Medulla oblongata (tissue), 1 donor: ENCODE data around the gene FCF1.
A peak's percentile ranks its signal among the peaks of the same experiment; 100 is the strongest.
"Not testable (repeated sequence)": the region's sequence is repeated elsewhere in the genome, so short reads cannot be mapped to it uniquely, and the experiment has no call there.

Experiments used
- DNase-seq: peaks from one replicate; pipeline ENCODE4 v3.0.0-alpha.2; 2015; ENCODE audit errors: extremely low spot score

Gene FCF1

GRCh38 chr14:74698465-74698864 lies 14.5 kb upstream of the FCF1 start:
- DNase-seq, result no peak

- DNase-seq, result no peak
Observed at GRCh38 chr14:74702293-74702692, 10.7 kb upstream of the FCF1 start.

GRCh38 chr14:74703043-74703442 lies 9.9 kb upstream of the FCF1 start:
- no peak for DNase-seq

DNA sequence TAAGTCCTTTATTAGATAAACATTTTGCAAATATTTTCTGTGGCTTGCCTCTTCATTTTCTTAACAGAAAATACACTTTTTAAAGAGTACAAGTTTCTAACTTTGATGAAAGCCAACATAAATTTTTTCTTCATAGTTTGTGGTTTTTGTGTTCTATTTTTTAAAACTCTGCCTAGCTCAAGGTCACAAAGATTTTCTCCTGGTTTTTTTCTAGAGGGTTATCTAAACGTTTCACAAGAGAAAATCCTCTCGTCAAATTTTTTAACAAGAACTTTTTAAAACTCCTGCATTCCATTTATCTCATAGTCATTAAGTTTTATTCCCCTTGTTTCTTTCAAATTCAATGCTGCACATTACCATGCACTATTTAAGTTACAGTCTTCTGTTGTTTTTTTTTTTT lies 8.3 kb upstream of the FCF1 start:
- DNase-seq, result no peak

GRCh38 chr14:74705613-74706500 lies 7.1 kb upstream of the FCF1 start:
- no peak for DNase-seq

DNA sequence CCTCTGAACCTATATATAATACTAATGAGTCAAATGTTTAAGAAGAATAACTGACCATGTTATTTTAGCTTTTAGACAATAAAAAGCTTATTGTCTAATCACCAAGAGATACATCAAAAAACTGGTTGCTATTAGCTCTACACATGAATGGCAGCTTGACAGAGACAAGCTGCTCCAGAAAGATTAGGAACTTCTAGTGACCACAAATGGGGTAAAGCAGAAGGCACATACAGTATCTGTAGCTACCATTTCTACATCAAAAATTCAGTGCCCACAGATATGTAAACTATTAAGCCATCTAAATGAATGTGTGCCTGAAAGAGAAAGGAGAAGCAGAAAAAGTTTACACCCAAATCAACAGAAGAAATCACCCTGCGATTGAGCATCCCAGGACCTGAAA lies 2.5 kb upstream of the FCF1 start:
- no peak for DNase-seq

DNA sequence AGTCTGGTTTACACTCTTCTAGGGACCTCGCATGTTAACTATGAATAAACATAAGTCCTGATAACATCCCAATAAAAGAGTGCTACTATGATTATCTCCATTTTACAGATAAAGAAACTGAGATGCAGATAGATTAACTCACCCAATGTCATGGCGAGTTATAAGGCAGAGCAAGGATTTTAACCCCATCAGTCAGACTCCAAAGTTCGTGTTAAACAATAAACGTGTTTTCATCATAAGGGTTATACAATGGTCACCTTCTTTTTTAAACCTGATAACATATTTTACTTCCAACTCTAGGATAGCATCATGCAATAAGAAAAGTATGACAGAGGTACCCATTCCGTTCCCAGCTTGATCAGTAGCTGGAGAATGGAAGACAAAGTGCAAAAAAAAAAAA lies 1.3 kb upstream of the FCF1 start:
- DNase-seq, result no peak

- no peak for DNase-seq
Observed at GRCh38 chr14:74713395-74713735, 421 bp downstream of the FCF1 start.

- no peak for DNase-seq
Observed at GRCh38 chr14:74720526-74720925, 7.6 kb downstream of the FCF1 start.

- no peak for DNase-seq
Observed at GRCh38 chr14:74723134-74723533, 10.2 kb downstream of the FCF1 start.

DNA sequence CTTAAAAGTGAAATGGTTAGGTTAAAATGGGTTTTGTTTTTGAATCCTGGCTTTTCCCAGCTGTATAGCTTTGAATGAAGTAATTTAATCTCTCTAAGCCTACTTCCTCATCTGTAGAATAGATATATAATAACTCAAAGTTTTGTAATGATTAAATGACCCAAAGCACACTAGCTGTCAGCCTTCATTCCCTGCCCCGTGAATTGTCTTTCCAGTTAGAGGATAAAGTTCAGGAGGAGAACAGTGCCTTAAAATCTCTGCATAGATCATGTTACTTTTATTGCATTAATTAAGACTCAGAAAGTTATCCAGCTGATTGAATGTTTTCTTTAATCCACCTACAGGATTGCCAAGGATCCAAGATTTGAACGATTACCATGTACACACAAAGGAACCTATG lies 19.4 kb downstream of the FCF1 start:
- no peak for DNase-seq

DNA sequence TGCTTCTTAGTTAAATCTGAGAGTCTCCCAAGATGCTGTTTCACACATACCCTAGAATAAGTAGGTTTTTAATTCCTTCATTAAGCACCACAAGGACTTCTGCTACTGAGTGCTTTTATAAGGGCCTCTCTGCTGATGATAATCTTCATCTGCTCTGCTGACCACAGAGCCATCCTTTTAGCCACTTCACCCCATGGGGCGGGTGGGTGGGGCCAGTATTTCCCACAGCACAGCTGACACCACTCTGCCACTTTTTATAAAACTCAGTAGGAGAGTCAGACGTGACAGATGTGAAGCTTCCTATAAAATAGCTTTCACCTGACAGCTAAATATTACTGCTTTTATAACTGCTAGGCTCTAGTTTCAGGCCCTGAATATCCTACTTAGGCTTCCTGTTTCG lies 20.3 kb downstream of the FCF1 start:
- no peak for DNase-seq

DNA sequence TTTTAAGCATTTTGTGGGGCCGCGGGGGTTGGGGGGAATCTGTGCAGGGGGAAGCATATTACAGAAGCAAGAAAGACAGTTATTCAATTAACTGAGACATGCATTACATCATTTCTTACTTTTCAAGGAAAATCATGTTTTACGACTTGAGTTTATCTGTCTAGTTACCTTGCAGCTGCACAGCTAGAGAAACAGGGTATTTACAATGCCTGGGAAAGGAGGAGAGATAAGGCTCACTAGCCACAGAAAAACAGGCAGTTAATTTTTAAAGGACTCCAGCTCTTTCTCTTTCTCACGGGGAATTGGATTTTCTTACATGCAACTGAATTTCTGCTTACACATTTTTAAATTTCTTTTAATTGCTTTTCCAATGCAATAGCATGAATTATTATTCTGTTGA lies 22.2 kb downstream of the FCF1 start:
- no peak for DNase-seq

DNA sequence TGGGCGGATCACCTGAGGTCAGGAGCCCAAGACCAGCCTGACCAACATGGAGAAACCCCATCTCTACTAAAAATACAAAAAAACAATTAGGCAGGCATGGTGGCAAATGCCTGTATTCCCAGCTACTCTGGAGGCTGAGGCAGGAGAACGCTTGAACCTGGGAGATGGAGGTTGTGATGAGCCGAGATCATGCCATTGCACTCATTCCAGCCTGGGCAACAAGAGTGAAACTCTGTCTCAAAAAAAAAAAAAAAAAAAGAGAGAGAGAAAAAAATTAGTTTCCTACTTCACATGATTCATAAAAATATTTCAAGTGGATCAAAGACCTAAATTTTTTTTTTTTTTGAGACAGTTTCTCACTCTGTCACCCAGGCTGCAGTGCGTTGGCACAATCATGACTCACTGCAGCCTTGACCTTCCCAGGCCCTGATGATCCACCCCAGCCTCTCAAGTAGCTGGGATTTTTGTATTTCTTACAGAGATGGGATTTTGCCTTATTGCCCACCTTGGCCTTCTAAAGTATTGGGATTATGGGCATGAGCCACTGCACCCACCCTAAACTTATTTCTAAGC lies 24.9 kb downstream of the FCF1 start:
- DNase-seq, result no peak

- no peak for DNase-seq
Observed at GRCh38 chr14:74739293-74740030, 26.5 kb downstream of the FCF1 start.

DNA sequence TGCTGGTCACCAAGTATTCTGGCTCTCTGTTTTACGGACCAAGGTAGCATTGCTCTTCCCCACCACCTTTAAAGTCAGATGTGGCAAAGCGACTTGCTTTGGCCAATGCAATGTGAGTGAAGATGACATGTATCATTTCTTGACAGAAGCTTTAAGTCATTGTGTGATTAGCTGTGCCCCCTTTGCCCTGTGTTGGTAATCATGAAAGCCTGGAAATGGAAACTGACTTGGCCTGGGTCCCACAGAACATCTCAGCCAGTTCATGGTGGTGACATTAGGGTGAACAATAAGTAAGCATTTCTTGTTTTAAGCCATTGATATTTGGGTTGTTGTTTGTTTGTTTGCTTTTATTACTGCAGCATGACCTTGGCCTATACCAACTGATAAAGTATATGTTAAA lies 34.3 kb downstream of the FCF1 start:
- DNase-seq, result no peak

- DNase-seq, result no peak
Observed at GRCh38 chr14:74754157-74754556, 41.2 kb downstream of the FCF1 start.

- no peak for DNase-seq
Observed at GRCh38 chr14:74754899-74755298, 42.0 kb downstream of the FCF1 start.

DNA sequence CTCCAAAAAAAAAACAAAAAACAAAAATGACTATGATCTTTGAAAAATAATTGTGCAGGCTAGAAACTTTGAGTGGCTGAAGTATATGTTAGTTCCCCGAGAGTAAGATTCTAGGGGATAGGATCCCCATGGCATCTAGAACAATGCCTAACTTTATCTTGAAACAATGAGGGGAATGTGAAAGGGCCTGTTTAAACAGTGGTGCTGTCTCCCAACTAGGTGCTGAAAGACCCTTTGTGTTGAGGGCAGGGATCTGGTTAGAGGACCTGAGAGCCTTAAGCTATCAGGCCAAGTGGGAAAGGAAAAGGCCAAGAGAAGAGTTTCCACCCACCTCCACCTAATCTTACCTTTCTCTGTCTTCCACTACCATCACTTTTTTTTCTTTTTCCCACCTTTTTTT lies 43.4 kb downstream of the FCF1 start:
- peak; percentile 30 for DNase-seq

GRCh38 chr14:74758505-74758904 lies 45.6 kb downstream of the FCF1 start:
- not testable (repeated sequence) for DNase-seq

GRCh38 chr14:74762917-74763802 lies 50.2 kb downstream of the FCF1 start, which contains the start of gene YLPM1:
TSS of gene YLPM1 (plus strand) at chr14:74763316. CDS start at chr14:74763490, 174 bp downstream.
- DNase-seq, result peak; percentile 97
